Muscle of arm (tissue), 12 donors: ENCODE measurements around the gene PFDN2. TPM values are rescaled to one million over a fixed set of nuclear protein-coding genes. Genes with fewer than 3 reads are reported as not detected.
A peak's percentile ranks its signal among the peaks of the same experiment; 100 is the strongest.
"Not testable (repeated sequence)": the region's sequence is repeated elsewhere in the genome, so short reads cannot be mapped to it uniquely, and the experiment has no call there.

Experiments
- DNase-seq: peaks from one replicate; pipeline ENCODE4 v3.0.0-alpha.2; 2013
- polyA plus RNA-seq, 12 donors: library from polyadenylated mRNA; unstranded; fragments of 120-200 nt; gene quantifications; one replicate each; pipeline ENCODE4 v1.2.1, GENCODE V29; 2013; ENCODE audit not compliant: insufficient read length in 12 of 12

The PFDN2 gene
- polyA plus RNA-seq, 12 donors: 51.9 to 78.1 (median 63.6) TPM; not detected in 1

GRCh38 chr1:161082996-161083747 lies 34.7 kb downstream of the PFDN2 start:
- DNase-seq: no peak

GRCh38 chr1:161082483-161082882 lies 35.4 kb downstream of the PFDN2 start:
- no peak for DNase-seq

- DNase-seq: no peak
Measured at GRCh38 chr1:161081519-161081918, 36.3 kb downstream of the PFDN2 start.

GRCh38 chr1:161080441-161081405 lies 37.1 kb downstream of the PFDN2 start:
- no peak for DNase-seq

- DNase-seq: no peak
Measured at GRCh38 chr1:161079436-161080110, 38.3 kb downstream of the PFDN2 start.

GRCh38 chr1:161077426-161077825 lies 40.4 kb downstream of the PFDN2 start:
- no peak for DNase-seq

- DNase-seq: no peak
Measured at GRCh38 chr1:161076410-161076809, 41.4 kb downstream of the PFDN2 start.

- no peak for DNase-seq
Measured at GRCh38 chr1:161074676-161075368, 43.0 kb downstream of the PFDN2 start.

GRCh38 chr1:161073474-161074121 lies 44.2 kb downstream of the PFDN2 start:
- DNase-seq: no peak

- DNase-seq: no peak
Measured at GRCh38 chr1:161072751-161073449, 44.9 kb downstream of the PFDN2 start.

- peak; percentile 35 for DNase-seq
Measured at GRCh38 chr1:161071886-161072371, 45.9 kb downstream of the PFDN2 start.

- no peak for DNase-seq
Measured at GRCh38 chr1:161070761-161071160, 47.1 kb downstream of the PFDN2 start.

GRCh38 chr1:161069731-161070270 lies 48.0 kb downstream of the PFDN2 start, which contains the start of gene ARHGAP30:
TSS of gene ARHGAP30 (minus strand) at chr1:161069891. CDS start at chr1:161069624, 267 bp downstream.
- DNase-seq: peak; percentile 11

GRCh38 chr1:161069241-161069640 lies 48.6 kb downstream of the PFDN2 start:
- no peak for DNase-seq

- DNase-seq: peak; percentile 37
Measured at GRCh38 chr1:161068306-161069234, 49.3 kb downstream of the PFDN2 start.

- DNase-seq: no peak
Measured at GRCh38 chr1:161066694-161067093, 51.1 kb downstream of the PFDN2 start.

GRCh38 chr1:161065681-161066080 lies 52.2 kb downstream of the PFDN2 start:
- not testable (repeated sequence) for DNase-seq

GRCh38 chr1:161063936-161064335 lies 53.9 kb downstream of the PFDN2 start:
- not testable (repeated sequence) for DNase-seq

- no peak for DNase-seq
Measured at GRCh38 chr1:161061419-161061818, 56.4 kb downstream of the PFDN2 start.
